Measurements from ENCODE around the gene TRAF3IP3. TPM values are rescaled to one million over a fixed set of nuclear protein-coding genes. Genes with fewer than 3 reads are reported as not detected.

Gene TRAF3IP3
- total and polyA plus RNA-seq, 2 donors (not counting 1 experiment from before 2014, with no cell fraction given): 262 to 344 TPM

GRCh38 chr1:209815931-209816341, 60.1 kb downstream of the TRAF3IP3 start:
- H3K4me1 ChIP-seq (ENCODE audit: control insufficient read depth in 2 of 2, insufficient read depth in 2 of 2, low read length in 2 of 2): no peaks in the 10 kb centered on the region
- ATAC-seq (ENCODE audit: low read depth): no peak
- Mint-ChIP-seq H3K27ac (no peak overlapping the region), H3K4me1 (no peaks in the 10 kb centered on the region), H3K27me3 (peaks cover 27% of the 10 kb centered on the region), H3K4me3 (no peak overlapping the region), H3K9me3 (ENCODE audit: insufficient read depth) (no peaks in the 10 kb centered on the region)
- H3K27me3 ChIP-seq (replicated peaks in 1 of 4; ENCODE audit: control extremely low read depth in 1 of 4, control insufficient read depth in 3 of 4, insufficient read depth in 4 of 4, low read length in 3 of 4): peaks cover 0 to 6% (median 4%) of the 10 kb centered on the region in 4 experiments
- H3K79me2 ChIP-seq (ENCODE audit: control insufficient read depth, insufficient read depth, low read length): no peaks in the 10 kb centered on the region
- DNase-seq: no peak
- TF ChIP-seq EZH2 (IDR thresholded peaks at IDR 0.05; ENCODE audit: borderline replicate concordance, insufficient read depth, low read depth, low read length, poor library complexity, severe bottlenecking): no peak
- TF ChIP-seq, protein P1, sequence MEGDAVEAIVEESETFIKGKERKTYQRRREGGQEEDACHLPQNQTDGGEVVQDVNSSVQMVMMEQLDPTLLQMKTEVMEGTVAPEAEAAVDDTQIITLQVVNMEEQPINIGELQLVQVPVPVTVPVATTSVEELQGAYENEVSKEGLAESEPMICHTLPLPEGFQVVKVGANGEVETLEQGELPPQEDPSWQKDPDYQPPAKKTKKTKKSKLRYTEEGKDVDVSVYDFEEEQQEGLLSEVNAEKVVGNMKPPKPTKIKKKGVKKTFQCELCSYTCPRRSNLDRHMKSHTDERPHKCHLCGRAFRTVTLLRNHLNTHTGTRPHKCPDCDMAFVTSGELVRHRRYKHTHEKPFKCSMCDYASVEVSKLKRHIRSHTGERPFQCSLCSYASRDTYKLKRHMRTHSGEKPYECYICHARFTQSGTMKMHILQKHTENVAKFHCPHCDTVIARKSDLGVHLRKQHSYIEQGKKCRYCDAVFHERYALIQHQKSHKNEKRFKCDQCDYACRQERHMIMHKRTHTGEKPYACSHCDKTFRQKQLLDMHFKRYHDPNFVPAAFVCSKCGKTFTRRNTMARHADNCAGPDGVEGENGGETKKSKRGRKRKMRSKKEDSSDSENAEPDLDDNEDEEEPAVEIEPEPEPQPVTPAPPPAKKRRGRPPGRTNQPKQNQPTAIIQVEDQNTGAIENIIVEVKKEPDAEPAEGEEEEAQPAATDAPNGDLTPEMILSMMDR (IDR thresholded peaks at IDR 0.05): no peak
- H3K4me3 ChIP-seq (ENCODE audit: control extremely low read depth in 1 of 5, extremely low read depth in 1 of 5, insufficient read depth in 1 of 5, low read depth in 2 of 5, low read length in 4 of 5): no peak overlapping the region
- H3K27ac ChIP-seq (ENCODE audit: low read length in 2 of 2): no peak overlapping the region
- H3K4me2 ChIP-seq (replicated peaks; ENCODE audit: low read depth, low read length, poor library complexity, severe bottlenecking): no peak overlapping the region
- H3K36me3 ChIP-seq (replicated peaks in 1 of 2; ENCODE audit: control extremely low read depth in 1 of 2, control insufficient read depth in 1 of 2, extremely low read depth in 1 of 2, insufficient read depth in 2 of 2, low read length in 1 of 2): no peaks in the 10 kb centered on the region
- no peak overlapping the region for H3K9ac ChIP-seq (ENCODE audit: low read length)
- CTCF ChIA-PET: interaction anchor here (1.6 to 4.4 kb wide), 4 partner anchors 7 to 68 kb away, joined by 4 to 22 read pairs (median 6); no protein-coding TSS in a partner anchor
- WGBS (ENCODE audit: insufficient coverage): 77% methylated on average over 6 of the region's 6 CpGs
- no peak overlapping the region for H2AFZ ChIP-seq (ENCODE audit: insufficient read depth, low read depth, low read length, poor library complexity, severe bottlenecking)
- intact Hi-C loops (cut with micrococcal nuclease): no loop called here
- POLR2A ChIA-PET: no interaction called here
- H4K20me1 ChIP-seq (ENCODE audit: control insufficient read depth, insufficient read depth, low read length, poor library complexity, severe bottlenecking): no peaks in the 10 kb centered on the region
- no peaks in the 10 kb centered on the region for H3K9me3 ChIP-seq (ENCODE audit: control extremely low read depth in 1 of 3, control insufficient read depth in 2 of 3, insufficient read depth in 1 of 3, low read length in 2 of 3)

GRCh38 chr1:209816923-209817322, 61.1 kb downstream of the TRAF3IP3 start:
- 100% methylated on average over 2 of the region's 3 CpGs for WGBS (ENCODE audit: insufficient coverage)
- H3K4me3 ChIP-seq (ENCODE audit: control extremely low read depth in 1 of 5, extremely low read depth in 1 of 5, insufficient read depth in 1 of 5, low read depth in 2 of 5, low read length in 4 of 5): no peak overlapping the region
- H3K36me3 ChIP-seq (replicated peaks in 1 of 2; ENCODE audit: control extremely low read depth in 1 of 2, control insufficient read depth in 1 of 2, extremely low read depth in 1 of 2, insufficient read depth in 2 of 2, low read length in 1 of 2): no peaks in the 10 kb centered on the region
- POLR2A ChIA-PET: no interaction called here
- H3K27me3 ChIP-seq (replicated peaks in 1 of 4; ENCODE audit: control extremely low read depth in 1 of 4, control insufficient read depth in 3 of 4, insufficient read depth in 4 of 4, low read length in 3 of 4): peaks cover 0 to 13% (median 11%) of the 10 kb centered on the region in 4 experiments
- no peak overlapping the region for H2AFZ ChIP-seq (ENCODE audit: insufficient read depth, low read depth, low read length, poor library complexity, severe bottlenecking)
- H3K27ac Mint-ChIP-seq: no peak overlapping the region
- intact Hi-C loops (cut with micrococcal nuclease): no loop called here
- no peaks in the 10 kb centered on the region for H4K20me1 ChIP-seq (ENCODE audit: control insufficient read depth, insufficient read depth, low read length, poor library complexity, severe bottlenecking)
- no peaks in the 10 kb centered on the region for H3K4me1 ChIP-seq (ENCODE audit: control insufficient read depth in 2 of 2, insufficient read depth in 2 of 2, low read length in 2 of 2)
- H3K27me3 Mint-ChIP-seq: peaks cover 35% of the 10 kb centered on the region
- no peak for ATAC-seq (ENCODE audit: low read depth)
- no peaks in the 10 kb centered on the region for H3K9me3 Mint-ChIP-seq (ENCODE audit: insufficient read depth)
- H3K4me3 Mint-ChIP-seq: no peak overlapping the region
- TF ChIP-seq, protein P1 (IDR thresholded peaks at IDR 0.05): no peak
- no peak for TF ChIP-seq EZH2 (IDR thresholded peaks at IDR 0.05; ENCODE audit: borderline replicate concordance, insufficient read depth, low read depth, low read length, poor library complexity, severe bottlenecking)
- no peak overlapping the region for H3K9ac ChIP-seq (ENCODE audit: low read length)
- H3K4me1 Mint-ChIP-seq: no peaks in the 10 kb centered on the region
- H3K4me2 ChIP-seq (replicated peaks; ENCODE audit: low read depth, low read length, poor library complexity, severe bottlenecking): no peak overlapping the region
- H3K79me2 ChIP-seq (ENCODE audit: control insufficient read depth, insufficient read depth, low read length): no peaks in the 10 kb centered on the region
- no peak for DNase-seq
- CTCF ChIA-PET: interaction anchor here (1.4 kb wide), 1 partner anchor 11 kb away, joined by 3 read pairs; the partner anchor contains the start of gene UTP25
- no peak overlapping the region for H3K27ac ChIP-seq (ENCODE audit: low read length in 2 of 2)
- no peaks in the 10 kb centered on the region for H3K9me3 ChIP-seq (ENCODE audit: control extremely low read depth in 1 of 3, control insufficient read depth in 2 of 3, insufficient read depth in 1 of 3, low read length in 2 of 3)
